ENCODE measurements around the gene PTPRG. TPM values are rescaled to one million over a fixed set of nuclear protein-coding genes. Genes with fewer than 3 reads are reported as not detected.

The PTPRG gene
- total and polyA plus RNA-seq, 2 donors (not counting 3 experiments of a cell fraction or from before 2014, with no cell fraction given): 8.9 to 39.1 TPM

GRCh38 chr3:62052331-62052730, 491.0 kb downstream of the PTPRG start:
- Histone ChIP-seq H3K9ac (replicated peaks; ENCODE audit: extremely low read depth, insufficient read depth, low read length) (no peak overlapping the region), H4K20me1 (replicated peaks; ENCODE audit: control insufficient read depth, extremely low read depth, insufficient read depth, low read length) (no peaks in the 10 kb centered on the region), H3K27ac (ENCODE audit: insufficient read depth, low read depth, low read length) (no peak overlapping the region), H3K4me2 (ENCODE audit: insufficient read depth, low read length) (no peak overlapping the region), H3K36me3 (ENCODE audit: control insufficient read depth in 2 of 2, extremely low read depth in 1 of 2, insufficient read depth in 2 of 2, low read length in 2 of 2) (no peaks in the 10 kb centered on the region), H3K9me3 (replicated peaks; ENCODE audit: control insufficient read depth, insufficient read depth, low read length) (no peaks in the 10 kb centered on the region), H3K27me3 (ENCODE audit: control insufficient read depth in 2 of 2, insufficient read depth in 2 of 2, low read length in 2 of 2) (no peaks in the 10 kb centered on the region), H3K4me3 (replicated peaks in 1 of 3; ENCODE audit: insufficient read depth in 1 of 3, low read depth in 1 of 3, low read length in 3 of 3) (no peak overlapping the region), H3K4me1 (ENCODE audit: control insufficient read depth, extremely low read depth, insufficient read depth, low read length) (no peaks in the 10 kb centered on the region), H2AFZ (ENCODE audit: low read depth, low read length) (no peak overlapping the region), H3K9me1 (replicated peaks; ENCODE audit: control insufficient read depth, extremely low read depth, insufficient read depth, low read length) (no peaks in the 10 kb centered on the region), H3K79me2 (ENCODE audit: control insufficient read depth, insufficient read depth, low read length) (no peaks in the 10 kb centered on the region)
- FAIRE-seq: no peak
- TF ChIP-seq CTCF (IDR thresholded peaks at IDR 0.05; ENCODE audit: extremely low read depth in 1 of 2, insufficient read depth in 1 of 2, low read depth in 1 of 2, low read length in 2 of 2): no peak
- no peak for TF ChIP-seq MYC (IDR thresholded peaks at IDR 0.05; ENCODE audit: low read depth, low read length)
- TF ChIP-seq GATA2 (IDR thresholded peaks at IDR 0.05; ENCODE audit: insufficient read depth, insufficient read length, low read depth, low read length): no peak
- no peak for TF ChIP-seq POLR2AphosphoS5 (IDR thresholded peaks at IDR 0.05; ENCODE audit: insufficient read depth, low read depth, low read length)
- BruUV-seq (replicated peaks): no TSS peak
- dilution Hi-C loops (cut with MboI; ENCODE audit: extremely low pct_ligation_motif_present, low sequenced_read_pairs): no loop called here
- intact Hi-C loops (cut with micrococcal nuclease): no loop called here
- POLR2A ChIA-PET: no interaction called here
- CTCF ChIA-PET: interaction anchor here (0.9 to 3.3 kb wide), 10 partner anchors 17 to 522 kb away, joined by 3 to 31 read pairs (median 5); no protein-coding TSS in a partner anchor
- no peak for DNase-seq (ENCODE audit: low read depth, low spot score)

GRCh38 chr3:62056658-62057057, 495.3 kb downstream of the PTPRG start:
- Histone ChIP-seq H3K4me2 (ENCODE audit: insufficient read depth, low read length) (no peak overlapping the region), H4K20me1 (replicated peaks; ENCODE audit: control insufficient read depth, extremely low read depth, insufficient read depth, low read length) (no peaks in the 10 kb centered on the region), H3K4me3 (replicated peaks in 1 of 3; ENCODE audit: insufficient read depth in 1 of 3, low read depth in 1 of 3, low read length in 3 of 3) (no peak overlapping the region), H3K9me3 (replicated peaks; ENCODE audit: control insufficient read depth, insufficient read depth, low read length) (no peaks in the 10 kb centered on the region), H3K79me2 (ENCODE audit: control insufficient read depth, insufficient read depth, low read length) (no peaks in the 10 kb centered on the region), H3K9ac (replicated peaks; ENCODE audit: extremely low read depth, insufficient read depth, low read length) (no peak overlapping the region), H3K36me3 (ENCODE audit: control insufficient read depth in 2 of 2, extremely low read depth in 1 of 2, insufficient read depth in 2 of 2, low read length in 2 of 2) (no peaks in the 10 kb centered on the region), H2AFZ (ENCODE audit: low read depth, low read length) (no peak overlapping the region), H3K27me3 (ENCODE audit: control insufficient read depth in 2 of 2, insufficient read depth in 2 of 2, low read length in 2 of 2) (no peaks in the 10 kb centered on the region), H3K27ac (ENCODE audit: insufficient read depth, low read depth, low read length) (no peak overlapping the region), H3K9me1 (replicated peaks; ENCODE audit: control insufficient read depth, extremely low read depth, insufficient read depth, low read length) (no peaks in the 10 kb centered on the region), H3K4me1 (ENCODE audit: control insufficient read depth, extremely low read depth, insufficient read depth, low read length) (no peaks in the 10 kb centered on the region)
- FAIRE-seq (no peak), DNase-seq (ENCODE audit: low read depth, low spot score) (no peak)
- intact Hi-C loops (cut with micrococcal nuclease): no loop called here
- POLR2A ChIA-PET: no interaction called here
- CTCF ChIA-PET: no interaction called here
- TF ChIP-seq POLR2A (IDR thresholded peaks at IDR 0.05; ENCODE audit: low read depth, low read length) (no peak), JUN (IDR thresholded peaks at IDR 0.05; ENCODE audit: borderline replicate concordance, insufficient read depth, insufficient read length, low read depth) (no peak), CTCF (IDR thresholded peaks at IDR 0.05; ENCODE audit: extremely low read depth in 1 of 2, insufficient read depth in 1 of 2, low read depth in 1 of 2, low read length in 2 of 2) (no peak), MAX (IDR thresholded peaks at IDR 0.05; ENCODE audit: insufficient read depth, insufficient read length) (no peak)
- no TSS peak for BruUV-seq (replicated peaks)
- dilution Hi-C loops (cut with MboI; ENCODE audit: extremely low pct_ligation_motif_present, low sequenced_read_pairs): no loop called here
